SU-DHL-6 (cell line): ENCODE results near the gene NCDN.

Experiments used
- H2AFZ ChIP-seq: fragments of 200-600 bp; sonication (generic); 2 replicates; pipeline ENCODE4 v1.6.1; 2014; ENCODE audit warnings: low read depth, mild to moderate bottlenecking, moderate library complexity, mixed read lengths, antibody characterized with exemption, low read length; ENCODE audit not compliant: severe bottlenecking
- H3F3A ChIP-seq: fragments of 200-600 bp; shearing (Covaris generic); 2 replicates; pipeline ENCODE4 v1.6.0; 2016; ENCODE audit warnings: antibody characterized with exemption, mild to moderate bottlenecking; ENCODE audit not compliant: insufficient read depth
- H3K27ac ChIP-seq: fragments of 200-600 bp; sonication (generic); 2 replicates; pipeline ENCODE4 v1.5.1; 2016; ENCODE audit warnings: low read depth, mild to moderate bottlenecking, low read length, moderate library complexity, mixed read lengths
- H3K27me3 ChIP-seq: fragments of 200-600 bp; sonication (generic), shearing (Covaris generic); 2 replicates; pipeline ENCODE4 v1.6.0; 2014; ENCODE audit warnings: mild to moderate bottlenecking, low read length
- H3K36me3 ChIP-seq: fragments of 200-600 bp; sonication (generic); 2 replicates; pipeline ENCODE4 v1.6.1; 2014; ENCODE audit warnings: mild to moderate bottlenecking, low read length, mixed read lengths
- H3K4me2 ChIP-seq: fragments of 300-600, 200-600 bp; shearing (Covaris generic), sonication (generic); 2 replicates; pipeline ENCODE4 v1.6.0; 2014; ENCODE audit warnings: low read length, low read depth, mild to moderate bottlenecking; ENCODE audit not compliant: poor library complexity, severe bottlenecking
- H3K4me3 ChIP-seq: fragments of 200-600 bp; sonication (generic); 2 replicates; pipeline ENCODE4 v1.5.1; 2014; ENCODE audit warnings: antibody characterized with exemption, low read length, mild to moderate bottlenecking, mixed read lengths; ENCODE audit not compliant: insufficient read depth, poor library complexity, severe bottlenecking
- H3K79me2 ChIP-seq: fragments of 200-600 bp; sonication (generic); 2 replicates; pipeline ENCODE4 v1.6.1; 2014; ENCODE audit warnings: mild to moderate bottlenecking, low read length, moderate library complexity; ENCODE audit not compliant: insufficient read depth
- H3K9ac ChIP-seq: fragments of 200-600 bp; sonication (generic); 2 replicates; pipeline ENCODE4 v1.7.0; 2014; ENCODE audit warnings: mild to moderate bottlenecking, low read length
- H3K9me2 ChIP-seq: fragments of 200-600 bp; sonication (generic); replicated peaks from 2 replicates; pipeline ENCODE4 v1.6.1; 2014; ENCODE audit warnings: low read length; ENCODE audit not compliant: insufficient read depth
- H3K9me3 ChIP-seq: fragments of 200-600 bp; sonication (generic); 2 replicates; pipeline ENCODE4 v1.6.1; 2014; ENCODE audit warnings: low read length, mixed read lengths; ENCODE audit not compliant: insufficient read depth
- H4K20me1 ChIP-seq: fragments of 200-600 bp; sonication (generic); 2 replicates; pipeline ENCODE4 v1.6.1; 2014; ENCODE audit warnings: low read depth, mild to moderate bottlenecking, antibody characterized with exemption, low read length, moderate library complexity, mixed read lengths
- EZH2phosphoT487 ChIP-seq: fragments of 200-600 bp; sonication (generic), shearing (Covaris generic); conservative IDR thresholded peaks from 2 replicates; pipeline ENCODE4 v1.6.1; 2018; ENCODE audit warnings: mild to moderate bottlenecking, antibody characterized with exemption, low read length, moderate library complexity, mixed read lengths
- TF ChIP-seq, protein P1 (sequence below): fragments of 200-600 bp; sonication (generic); IDR thresholded peaks from one replicate; pipeline ENCODE4 v1.5.1; 2017; ENCODE audit warnings: antibody characterized with exemption, mild to moderate bottlenecking, low read length, moderate library complexity; ENCODE audit not compliant: insufficient read depth, poor library complexity, severe bottlenecking

NCDN gene

DNA sequence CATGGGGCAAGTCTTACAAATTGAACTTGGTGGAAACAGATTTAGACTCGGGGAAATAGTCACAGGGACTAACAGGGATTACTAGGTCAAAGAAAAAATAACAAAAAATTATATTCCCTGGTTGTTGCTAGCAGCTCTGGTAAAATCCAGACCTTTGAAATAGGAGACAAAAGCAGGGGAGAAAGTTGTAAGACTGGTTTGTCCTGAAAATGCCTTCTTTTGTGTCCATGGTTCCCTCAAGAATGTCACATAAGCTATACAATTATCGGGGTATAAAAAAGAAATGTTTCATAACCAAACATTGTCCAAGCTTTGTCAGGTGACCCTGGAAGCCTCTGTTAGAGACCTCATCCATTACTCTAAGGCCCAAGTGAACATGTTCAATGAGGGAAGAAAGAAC, 33.5 kb upstream of the NCDN start:
- H3K9ac ChIP-seq, result no peak overlapping the region
- H3K36me3 ChIP-seq, result no peaks in the 10 kb centered on the region
- H3K4me3 ChIP-seq, result no peak overlapping the region
- no peaks in the 10 kb centered on the region for H4K20me1 ChIP-seq
- no peaks in the 10 kb centered on the region for H3K27me3 ChIP-seq
- TF ChIP-seq EZH2phosphoT487, result no peak
- TF ChIP-seq, protein P1, sequence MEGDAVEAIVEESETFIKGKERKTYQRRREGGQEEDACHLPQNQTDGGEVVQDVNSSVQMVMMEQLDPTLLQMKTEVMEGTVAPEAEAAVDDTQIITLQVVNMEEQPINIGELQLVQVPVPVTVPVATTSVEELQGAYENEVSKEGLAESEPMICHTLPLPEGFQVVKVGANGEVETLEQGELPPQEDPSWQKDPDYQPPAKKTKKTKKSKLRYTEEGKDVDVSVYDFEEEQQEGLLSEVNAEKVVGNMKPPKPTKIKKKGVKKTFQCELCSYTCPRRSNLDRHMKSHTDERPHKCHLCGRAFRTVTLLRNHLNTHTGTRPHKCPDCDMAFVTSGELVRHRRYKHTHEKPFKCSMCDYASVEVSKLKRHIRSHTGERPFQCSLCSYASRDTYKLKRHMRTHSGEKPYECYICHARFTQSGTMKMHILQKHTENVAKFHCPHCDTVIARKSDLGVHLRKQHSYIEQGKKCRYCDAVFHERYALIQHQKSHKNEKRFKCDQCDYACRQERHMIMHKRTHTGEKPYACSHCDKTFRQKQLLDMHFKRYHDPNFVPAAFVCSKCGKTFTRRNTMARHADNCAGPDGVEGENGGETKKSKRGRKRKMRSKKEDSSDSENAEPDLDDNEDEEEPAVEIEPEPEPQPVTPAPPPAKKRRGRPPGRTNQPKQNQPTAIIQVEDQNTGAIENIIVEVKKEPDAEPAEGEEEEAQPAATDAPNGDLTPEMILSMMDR, result no peak
- no peak overlapping the region for H3K27ac ChIP-seq
- H3K79me2 ChIP-seq, result 0 out of 2 replicates have a peak, but pooled peaks cover 3% of the 10 kb centered on the region
- 0 out of 2 replicates have a peak, but pooled peaks cover 2% of the 10 kb centered on the region for H3F3A ChIP-seq
- H2AFZ ChIP-seq, result no peak overlapping the region
- H3K4me2 ChIP-seq, result no peak overlapping the region
- no peaks in the 10 kb centered on the region for H3K9me3 ChIP-seq
- no peaks in the 10 kb centered on the region for H3K9me2 ChIP-seq

- Histone ChIP-seq H3K9me2 (no peaks in the 10 kb centered on the region), H3K4me3 (no peak overlapping the region), H3K27me3 (no peaks in the 10 kb centered on the region), H3K9me3 (no peaks in the 10 kb centered on the region), H3F3A (no peaks in the 10 kb centered on the region), H4K20me1 (no peaks in the 10 kb centered on the region), H2AFZ (no peak overlapping the region), H3K27ac (no peak overlapping the region), H3K4me2 (no peak overlapping the region), H3K36me3 (no peaks in the 10 kb centered on the region), H3K9ac (no peak overlapping the region), H3K79me2 (no peaks in the 10 kb centered on the region)
- TF ChIP-seq, protein P1, result no peak
- TF ChIP-seq EZH2phosphoT487, result no peak
These were observed 27.4 kb upstream of the NCDN start for GRCh38 chr1:35530168-35530567.

GRCh38 chr1:35530946-35531345, 26.7 kb upstream of the NCDN start:
- H3K4me3 ChIP-seq, result no peak overlapping the region
- TF ChIP-seq, protein P1, result no peak
- TF ChIP-seq EZH2phosphoT487, result no peak
- no peaks in the 10 kb centered on the region for H3F3A ChIP-seq
- H3K9ac ChIP-seq, result no peak overlapping the region
- no peak overlapping the region for H3K27ac ChIP-seq
- H3K4me2 ChIP-seq, result no peak overlapping the region
- no peak overlapping the region for H2AFZ ChIP-seq
- H3K79me2 ChIP-seq, result 0 out of 2 replicates have a peak, but pooled peaks cover 3% of the 10 kb centered on the region
- H3K9me2 ChIP-seq, result no peaks in the 10 kb centered on the region
- H3K36me3 ChIP-seq, result no peaks in the 10 kb centered on the region
- H4K20me1 ChIP-seq, result no peaks in the 10 kb centered on the region
- H3K9me3 ChIP-seq, result no peaks in the 10 kb centered on the region
- H3K27me3 ChIP-seq, result no peaks in the 10 kb centered on the region
